ENCODE data around the gene ATMIN.

ATMIN gene

GRCh38 chr16:81066681-81067080 lies 31.0 kb downstream of the ATMIN start:
- no peak overlapping the region for H3K4me3 Mint-ChIP-seq
- no peak for DNase-seq
- H3K27ac Mint-ChIP-seq = peak overlapping the region; percentile 51

GRCh38 chr16:81067166-81067565 lies 31.5 kb downstream of the ATMIN start:
- Mint-ChIP-seq H3K4me3 (no peak overlapping the region), H3K27me3 (ENCODE audit: low read depth, poor library complexity) (peaks cover 3% of the 10 kb centered on the region), H3K36me3 (ENCODE audit: low read depth) (peaks cover 32% of the 10 kb centered on the region), H3K9me3 (no peaks in the 10 kb centered on the region), H3K27ac (no peak overlapping the region), H3K4me1 (peaks cover 7% of the 10 kb centered on the region)
- DNase-seq = no peak
- no peak for TF ChIP-seq CTCF (IDR thresholded peaks at IDR 0.05)

More at GRCh38 chr16:81066681-81067080, 31.0 kb downstream of the ATMIN start:
- H3K9me3 Mint-ChIP-seq = no peaks in the 10 kb centered on the region
- H3K4me1 Mint-ChIP-seq = peaks cover 8% of the 10 kb centered on the region
- TF ChIP-seq CTCF (IDR thresholded peaks at IDR 0.05) = no peak
- H3K27me3 Mint-ChIP-seq (ENCODE audit: low read depth, poor library complexity) = no peaks in the 10 kb centered on the region
- H3K36me3 Mint-ChIP-seq (ENCODE audit: low read depth) = peaks cover 29% of the 10 kb centered on the region

- Mint-ChIP-seq H3K27ac (no peak overlapping the region), H3K9me3 (no peaks in the 10 kb centered on the region)
Measured at GRCh38 chr16:81069063-81069462, 33.4 kb downstream of the ATMIN start.

GRCh38 chr16:81070979-81071378 lies 35.3 kb downstream of the ATMIN start:
- no peak for TF ChIP-seq CTCF (IDR thresholded peaks at IDR 0.05)
- peaks cover 3% of the 10 kb centered on the region for H3K27me3 Mint-ChIP-seq (ENCODE audit: low read depth, poor library complexity)
- no peak for DNase-seq
- no peak overlapping the region for H3K4me3 Mint-ChIP-seq
- peaks cover 5% of the 10 kb centered on the region for H3K4me1 Mint-ChIP-seq
- no peak overlapping the region for H3K27ac Mint-ChIP-seq
- no peaks in the 10 kb centered on the region for H3K9me3 Mint-ChIP-seq
- peaks cover 39% of the 10 kb centered on the region for H3K36me3 Mint-ChIP-seq (ENCODE audit: low read depth)

More at GRCh38 chr16:81069063-81069462, 33.4 kb downstream of the ATMIN start:
- no peak for DNase-seq
- Mint-ChIP-seq H3K27me3 (ENCODE audit: low read depth, poor library complexity) (peaks cover 3% of the 10 kb centered on the region), H3K4me3 (no peak overlapping the region), H3K36me3 (ENCODE audit: low read depth) (peaks cover 32% of the 10 kb centered on the region), H3K4me1 (peaks cover 5% of the 10 kb centered on the region)
- TF ChIP-seq CTCF (IDR thresholded peaks at IDR 0.05) = no peak

GRCh38 chr16:81071805-81072204 lies 36.2 kb downstream of the ATMIN start:
- Mint-ChIP-seq H3K27ac (no peak overlapping the region), H3K27me3 (ENCODE audit: low read depth, poor library complexity) (peaks cover 3% of the 10 kb centered on the region), H3K36me3 (ENCODE audit: low read depth) (peaks cover 34% of the 10 kb centered on the region), H3K9me3 (no peaks in the 10 kb centered on the region), H3K4me1 (peaks cover 5% of the 10 kb centered on the region), H3K4me3 (no peak overlapping the region)
- TF ChIP-seq CTCF (IDR thresholded peaks at IDR 0.05) = no peak
- DNase-seq = no peak

GRCh38 chr16:81073560-81074330 lies 38.1 kb downstream of the ATMIN start:
- no peak overlapping the region for H3K27ac Mint-ChIP-seq
- H3K27me3 Mint-ChIP-seq (ENCODE audit: low read depth, poor library complexity) = peaks cover 3% of the 10 kb centered on the region
- H3K36me3 Mint-ChIP-seq (ENCODE audit: low read depth) = peaks cover 27% of the 10 kb centered on the region
- no peaks in the 10 kb centered on the region for H3K9me3 Mint-ChIP-seq
- no peak overlapping the region for H3K4me3 Mint-ChIP-seq
- peaks cover 15% of the 10 kb centered on the region for H3K4me1 Mint-ChIP-seq
- no peak for TF ChIP-seq CTCF (IDR thresholded peaks at IDR 0.05)
- DNase-seq = no peak

Data from nephron progenitor cell (in vitro differentiated cells).